Fibroblast of skin of left quadriceps (primary cell): Measurements from ENCODE around the gene MKNK1.

Experiments used
- DNase-seq, 2 experiments: peaks; one replicate each; pipeline ENCODE4 v3.0.0-alpha.2; 2013; ENCODE audit warnings: low read depth in 2 of 2

Gene MKNK1

DNA sequence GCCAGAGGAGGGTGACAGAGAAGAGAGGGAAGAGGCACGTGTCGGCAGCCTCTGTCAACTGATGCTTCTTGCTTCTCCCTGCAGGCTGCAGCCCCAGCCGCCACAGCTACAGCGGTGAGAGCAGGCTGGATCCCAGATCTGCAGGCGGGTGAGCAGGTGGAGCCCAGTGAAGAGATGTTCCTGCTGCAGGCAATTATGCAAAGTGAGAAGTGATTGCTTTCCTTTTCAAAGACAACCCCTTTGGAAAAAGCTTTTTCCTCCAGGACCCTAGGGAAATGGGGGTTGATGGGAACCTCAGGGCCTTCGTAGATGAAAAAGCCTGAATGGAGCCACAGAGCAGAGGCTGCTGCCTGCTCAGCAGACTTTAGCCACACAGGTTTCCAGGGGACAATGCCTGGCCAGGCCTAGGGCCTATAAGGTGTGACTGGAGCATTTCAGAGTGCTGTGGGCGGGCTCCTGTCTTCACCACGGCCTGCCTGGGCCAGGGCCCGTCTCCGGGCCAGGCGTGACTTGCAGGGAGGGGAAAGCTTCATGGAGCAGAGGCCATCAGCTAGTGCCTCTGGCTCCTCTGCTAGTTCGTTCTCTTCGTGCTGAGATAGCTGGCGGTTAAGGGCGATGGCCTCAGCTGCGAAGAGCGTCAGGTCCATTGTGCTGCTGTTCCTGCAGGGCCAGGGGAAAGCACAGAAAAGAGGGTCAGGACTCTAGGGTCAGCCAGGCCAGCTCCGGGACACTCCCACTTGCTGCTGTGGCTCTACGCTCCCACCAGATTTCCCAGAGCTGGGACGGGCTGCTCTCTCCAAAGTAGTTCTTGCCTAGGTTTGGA lies 45.7 kb downstream of the MKNK1 start:
- no peak for DNase-seq

DNA sequence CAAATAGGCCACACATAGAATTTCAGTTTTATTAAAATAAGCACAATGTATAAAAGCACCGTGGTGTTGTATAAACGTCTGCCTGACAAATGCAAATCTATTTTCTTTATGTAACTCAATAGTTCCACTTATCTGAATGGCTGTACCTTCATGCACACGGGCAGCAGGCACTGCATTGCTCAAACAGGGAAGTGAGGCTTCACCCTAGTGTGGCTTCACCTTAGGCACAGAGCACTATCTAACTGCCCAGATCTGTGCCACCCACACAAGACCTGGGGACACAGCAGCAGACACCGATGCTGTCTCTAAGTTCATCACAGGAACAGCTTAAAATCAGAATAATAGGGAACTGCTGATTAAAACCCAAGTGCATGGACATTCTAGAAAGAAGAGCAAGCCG lies 46.7 kb downstream of the MKNK1 start:
- DNase-seq: no peak

DNA sequence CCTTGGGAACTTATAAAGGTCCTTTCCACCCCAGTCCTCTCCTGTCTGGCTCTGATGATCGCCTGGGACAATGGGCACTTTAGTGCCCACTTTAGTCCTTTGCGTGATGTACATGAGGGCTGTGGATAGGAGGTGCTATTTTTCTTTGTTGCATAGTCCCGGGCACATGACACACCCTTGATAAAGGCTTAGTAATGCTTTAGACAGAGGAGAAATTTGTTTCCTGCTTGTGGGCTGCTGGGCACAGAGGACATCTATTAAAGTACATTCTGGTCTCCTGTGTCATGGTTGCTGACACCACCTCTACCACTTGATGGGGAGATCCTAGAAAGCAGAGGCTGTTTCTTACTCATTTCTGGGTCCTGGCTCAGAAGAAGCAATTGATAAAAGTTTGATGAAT lies 47.2 kb downstream of the MKNK1 start:
- DNase-seq: no peak

DNA sequence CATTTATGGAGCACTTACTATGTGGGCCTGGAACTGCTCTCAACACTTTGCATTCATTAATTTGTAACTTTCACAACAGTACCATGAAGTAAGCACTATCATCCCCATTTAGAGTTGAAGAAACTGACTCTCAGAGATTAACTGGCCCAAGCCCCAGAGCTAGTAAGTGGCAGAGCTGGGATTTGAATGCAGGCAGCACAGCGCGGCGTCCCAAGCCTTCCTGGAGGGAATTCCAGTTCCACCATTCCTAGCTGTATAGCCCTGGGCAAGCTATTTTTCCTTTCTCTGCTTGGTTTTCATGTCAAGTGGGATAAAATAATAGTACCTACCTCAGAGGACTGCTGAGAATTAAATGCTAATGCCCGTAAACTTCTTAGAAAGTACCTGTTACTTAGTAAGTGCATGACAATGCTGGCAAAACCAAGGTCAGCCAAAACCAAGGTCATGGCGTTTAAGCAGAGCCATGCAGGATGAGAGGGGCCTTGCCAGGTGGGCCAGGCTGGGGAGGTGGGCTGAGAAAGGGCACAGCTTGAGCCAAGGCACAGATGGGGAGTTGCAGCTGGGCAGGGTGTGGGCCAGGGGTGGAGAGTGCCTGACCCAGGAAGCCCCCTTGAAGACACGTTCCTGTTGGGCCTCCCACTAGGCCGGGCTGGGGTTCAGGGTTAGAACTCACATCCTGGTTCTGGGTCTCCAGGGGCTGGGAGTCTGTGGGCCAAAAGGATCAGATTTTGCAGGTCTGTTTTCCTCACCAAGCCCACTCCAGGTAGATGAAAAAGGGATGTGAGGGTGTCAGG lies 48.0 kb downstream of the MKNK1 start:
- no peak for DNase-seq

DNA sequence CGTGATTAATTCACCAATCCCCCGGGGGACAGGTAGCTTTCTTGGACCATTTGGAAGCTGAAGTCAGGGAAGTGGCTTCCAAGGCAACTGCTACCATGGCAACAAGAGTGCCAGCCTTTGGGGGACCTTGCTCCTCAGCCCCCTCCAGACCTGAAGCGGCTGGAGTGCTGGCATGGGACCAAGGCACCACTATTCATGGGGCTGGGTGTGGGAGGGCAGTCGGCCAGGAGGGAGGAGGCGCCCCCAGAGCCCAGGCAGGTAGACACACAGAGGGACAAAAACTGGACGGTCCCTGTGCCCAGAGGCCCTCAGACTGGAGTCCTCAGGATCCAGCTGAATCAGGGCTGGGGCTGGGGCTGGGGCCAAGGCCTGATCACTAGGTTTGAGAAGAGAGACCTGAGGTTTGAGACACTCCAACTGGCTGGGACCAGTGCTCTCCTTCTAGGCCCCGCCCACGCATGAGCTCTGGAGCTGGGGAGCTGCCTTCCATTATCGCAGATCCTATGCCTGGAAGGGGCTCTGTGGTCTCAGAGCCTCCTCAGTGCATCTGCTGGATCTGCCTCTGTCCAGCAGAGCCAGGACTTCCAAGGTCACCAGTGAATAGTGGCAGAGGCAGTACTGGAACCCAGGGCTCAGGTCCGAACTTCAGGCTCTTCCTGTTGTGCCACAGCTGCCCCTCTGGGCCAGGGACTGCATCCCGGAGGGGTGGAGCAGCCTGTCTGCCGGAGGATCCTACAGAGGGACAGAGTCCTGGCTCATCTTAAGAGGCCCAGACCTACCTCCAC lies 49.3 kb downstream of the MKNK1 start:
- DNase-seq: no peak

DNA sequence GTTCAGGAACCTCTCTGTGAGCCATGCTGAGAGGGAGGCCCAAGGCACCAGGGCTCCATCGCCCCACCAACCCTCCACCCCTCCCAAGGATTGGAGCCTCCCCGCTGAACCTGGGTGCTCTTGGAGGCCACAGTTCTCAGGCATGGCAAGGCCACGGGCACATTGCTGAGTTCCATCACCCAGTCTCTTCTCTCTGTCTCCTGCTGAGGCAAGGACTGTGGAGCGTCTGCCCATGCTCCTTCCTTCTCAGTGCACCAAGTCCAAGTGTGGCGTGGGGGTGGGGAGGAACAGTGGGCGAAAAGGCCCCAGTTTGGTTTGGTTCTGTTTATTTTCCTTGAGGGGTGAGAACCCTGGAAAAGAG lies 49.9 kb downstream of the MKNK1 start:
- no peak for DNase-seq

DNA sequence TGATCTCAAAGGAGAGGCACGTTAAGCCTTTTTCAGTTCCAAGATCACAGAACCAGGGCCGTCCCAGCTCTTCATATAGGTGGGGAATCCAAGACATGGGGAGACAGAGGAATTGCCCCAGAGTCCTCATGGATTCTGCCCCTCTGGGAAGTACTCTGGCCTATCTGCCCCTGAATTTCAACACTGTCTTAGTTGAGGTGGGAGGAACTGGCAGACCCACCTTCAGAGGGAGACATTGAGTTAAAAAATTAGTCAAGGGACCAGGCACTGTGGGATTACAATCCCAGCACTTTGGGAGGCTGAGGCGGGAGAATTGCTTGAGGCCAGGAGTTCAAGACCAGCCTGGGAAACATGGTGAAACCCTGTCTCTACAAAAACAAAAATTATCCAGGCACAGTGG lies 50.6 kb downstream of the MKNK1 start:
- DNase-seq: no peak

DNA sequence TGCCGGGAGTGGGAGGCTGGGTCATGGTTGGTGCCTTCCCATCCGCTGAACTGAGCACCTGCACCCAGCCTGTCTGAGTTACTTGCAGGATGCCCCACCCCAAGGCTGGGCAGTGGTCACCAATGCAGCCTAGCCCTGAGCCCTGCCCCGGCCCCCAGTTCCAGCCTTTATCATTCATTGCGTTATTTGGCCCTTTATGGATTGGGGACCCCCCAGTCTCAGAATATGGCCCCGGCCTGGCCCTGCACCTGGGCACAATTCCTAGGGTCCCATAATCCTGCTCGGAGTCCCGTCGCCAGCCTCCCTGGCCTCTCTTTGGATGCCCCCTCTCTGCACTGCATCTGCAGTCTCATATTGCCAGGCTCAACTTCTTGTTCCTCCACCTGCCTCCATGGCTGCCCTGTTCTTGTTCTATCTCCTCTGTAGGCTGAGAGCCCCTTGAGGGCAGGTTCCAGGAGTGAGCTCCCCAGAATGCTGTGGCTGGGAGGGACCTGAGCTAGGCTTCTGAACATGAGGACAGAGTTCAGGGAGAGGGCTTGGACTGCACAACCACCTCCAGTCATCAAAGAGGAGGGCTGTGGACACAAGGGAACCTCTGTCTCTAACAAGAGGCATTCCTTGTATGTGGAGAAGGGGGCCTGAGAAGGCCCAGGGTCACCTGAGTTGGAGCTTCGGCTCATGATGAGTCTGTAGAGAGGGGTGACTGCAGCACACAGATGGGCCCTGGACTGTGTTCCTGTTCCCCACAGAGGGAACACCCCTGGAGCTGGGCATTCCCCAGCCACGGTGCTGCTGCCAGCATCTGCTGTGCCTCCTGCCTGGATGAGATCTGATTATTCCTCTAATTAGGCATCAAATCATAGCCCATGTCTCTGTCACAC lies 51.5 kb downstream of the MKNK1 start:
- DNase-seq: no peak

DNA sequence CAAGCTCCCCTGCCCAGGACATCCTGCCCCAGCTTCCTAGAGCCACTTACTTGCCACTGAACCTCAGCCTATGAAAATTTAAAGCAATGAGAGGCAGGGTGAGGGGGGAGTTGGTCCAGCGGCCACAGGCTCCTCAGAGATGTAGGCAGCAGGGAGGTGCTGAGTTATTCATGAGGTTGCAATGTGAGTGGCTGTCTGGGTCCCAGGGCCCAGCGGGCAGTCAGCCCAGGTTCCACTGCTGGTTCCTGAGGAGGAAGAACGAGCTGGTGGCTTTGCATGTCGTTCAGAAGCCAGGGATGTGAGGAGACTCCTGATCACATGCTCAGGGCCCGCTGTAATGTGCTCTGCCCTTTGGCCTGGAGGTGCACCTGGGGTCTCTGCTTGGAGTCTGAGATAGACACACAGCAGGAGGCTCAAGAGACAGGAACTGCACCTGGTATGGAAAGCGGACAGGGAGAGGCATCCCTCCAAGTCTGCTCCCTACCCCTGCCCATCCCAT lies 52.4 kb downstream of the MKNK1 start, which contains the start of gene KNCN:
Gene KNCN (minus strand): TSS at position 51 of the 499 bp plus-strand sequence. CDS start 432 bp downstream, outside the sequence.
- DNase-seq: no peak

DNA sequence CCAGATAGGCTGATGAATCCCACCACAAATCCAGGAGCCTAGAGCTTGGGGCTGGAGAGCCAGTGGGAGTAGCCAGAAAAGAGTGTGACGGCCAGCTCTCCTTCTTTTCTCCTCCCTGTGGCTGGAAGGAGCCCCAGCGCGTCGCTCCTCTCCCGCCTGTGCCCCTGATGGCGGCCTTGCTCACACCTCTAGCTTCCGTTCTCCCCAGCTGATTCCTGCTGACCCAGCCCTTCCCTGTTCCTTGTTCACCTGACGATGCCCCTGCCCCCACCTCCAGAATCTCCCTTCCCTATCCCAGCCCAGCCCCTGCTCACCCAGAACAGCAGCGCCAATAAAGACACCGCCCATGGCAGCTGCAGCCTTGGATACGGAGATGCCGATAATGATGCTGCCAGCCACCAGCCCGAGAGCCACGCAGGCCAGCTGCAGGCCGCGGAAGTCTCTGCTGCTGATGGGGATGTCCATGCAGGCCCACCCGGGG lies 53.3 kb downstream of the MKNK1 start:
- DNase-seq: no peak

DNA sequence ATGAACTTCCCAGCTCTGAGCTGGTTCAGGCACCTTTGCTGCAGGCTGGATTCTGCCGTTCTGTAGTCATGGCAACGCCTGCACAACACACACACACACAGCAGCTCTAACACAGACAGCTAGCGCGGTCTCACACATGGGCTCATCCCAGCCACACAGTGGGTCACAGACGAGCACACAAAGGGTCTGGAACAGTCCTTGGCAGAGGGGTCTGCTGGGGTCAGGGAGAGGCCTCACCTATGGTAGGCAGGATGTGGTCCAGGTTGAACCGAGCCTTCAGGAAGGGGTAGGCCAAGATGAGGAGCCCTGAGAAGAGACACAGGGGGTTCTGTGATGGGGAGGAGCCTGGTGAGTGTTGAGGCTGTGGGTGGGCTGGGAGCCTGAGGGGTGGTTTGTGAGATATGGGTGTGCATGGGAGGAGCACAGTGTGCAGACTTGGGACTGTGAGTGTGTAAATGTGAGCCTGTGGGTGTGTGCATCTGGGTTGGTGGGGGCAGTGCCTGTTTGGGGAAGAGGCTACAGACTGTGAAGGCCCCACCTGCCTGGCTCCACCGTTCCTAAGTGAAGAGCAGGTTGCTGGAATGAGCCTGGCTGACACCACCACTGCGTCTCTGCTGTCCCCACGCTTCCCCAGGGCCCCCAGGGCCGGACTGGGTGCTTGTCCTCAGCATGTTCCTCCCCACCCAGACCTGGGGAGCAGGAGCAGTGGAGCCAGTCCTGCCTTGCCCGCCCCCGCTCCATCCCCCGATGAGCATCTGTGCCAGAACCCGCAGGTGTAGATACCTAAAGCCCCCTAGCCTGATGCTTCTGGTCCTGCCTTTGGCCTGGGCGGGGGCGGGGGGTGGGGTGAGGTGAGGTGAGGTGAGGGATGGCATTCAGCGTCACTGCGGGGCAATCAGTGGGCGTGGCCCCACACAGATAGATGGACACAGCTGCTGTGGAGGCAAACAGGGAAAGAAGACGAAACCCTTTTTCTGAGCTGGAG lies 54.1 kb downstream of the MKNK1 start:
- no peak for DNase-seq

DNA sequence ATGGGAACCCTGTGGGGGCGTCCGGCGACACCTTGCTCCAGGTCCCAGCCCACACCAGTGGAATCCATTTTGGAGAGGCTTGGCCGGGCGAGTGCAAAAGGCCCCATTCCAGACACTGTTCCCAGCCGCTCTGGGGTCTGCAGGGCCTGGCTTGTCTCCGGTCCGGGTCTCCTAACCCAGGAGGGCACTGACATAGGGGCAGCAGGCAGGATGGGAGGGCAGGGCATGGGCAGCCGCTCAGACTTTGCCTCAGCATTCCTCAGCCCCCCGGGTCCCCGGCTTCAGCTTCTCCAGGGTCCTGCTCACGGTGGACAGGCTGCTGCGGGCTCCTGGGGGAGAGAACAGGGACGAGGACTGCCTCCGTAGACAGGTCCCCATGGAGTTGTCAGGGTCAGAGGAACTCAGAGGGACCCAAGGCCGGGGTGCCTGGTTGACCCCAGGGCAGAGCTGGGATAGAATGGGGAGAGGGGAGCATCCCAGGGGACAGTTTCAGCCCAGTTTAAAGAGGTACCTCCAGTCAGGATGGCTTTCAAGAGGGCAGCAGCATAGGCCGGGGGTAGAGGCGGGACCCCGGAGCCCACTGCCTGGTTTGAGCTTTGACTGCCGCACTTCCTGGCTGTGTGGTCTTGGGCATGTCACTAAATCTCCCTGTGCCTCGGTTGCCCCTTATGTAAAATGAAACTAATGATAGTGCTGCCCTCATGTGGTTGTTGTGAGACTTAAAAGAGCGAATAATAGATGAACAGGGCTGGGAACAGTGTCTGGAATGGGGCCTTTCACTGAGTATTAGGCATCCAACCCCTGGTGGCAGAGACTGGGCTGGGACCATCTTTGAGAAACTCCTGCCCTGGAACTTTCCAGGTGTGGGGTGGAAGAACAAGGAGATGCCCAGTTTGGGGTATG lies 56.3 kb downstream of the MKNK1 start:
- DNase-seq: no peak

DNA sequence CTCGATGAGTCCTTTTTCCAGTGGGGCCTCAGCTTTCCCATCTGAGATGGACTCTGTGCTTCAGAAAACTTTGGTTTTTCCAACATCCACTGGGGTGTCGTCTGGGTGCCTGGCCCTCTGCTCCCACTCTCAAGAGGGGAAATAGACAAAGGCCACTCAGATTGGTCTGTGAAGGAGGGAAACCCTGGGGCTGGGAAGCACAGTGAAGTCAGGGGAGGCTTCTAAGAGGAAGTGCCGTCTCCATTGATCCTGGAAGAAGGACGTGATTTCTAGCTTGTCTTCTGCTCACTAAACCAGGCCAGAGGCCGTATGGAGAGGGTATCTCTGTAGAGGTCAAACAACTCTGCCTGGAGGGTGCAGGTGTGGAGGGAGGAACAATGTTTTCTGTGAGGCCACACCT lies 57.9 kb downstream of the MKNK1 start:
- no peak for DNase-seq

DNA sequence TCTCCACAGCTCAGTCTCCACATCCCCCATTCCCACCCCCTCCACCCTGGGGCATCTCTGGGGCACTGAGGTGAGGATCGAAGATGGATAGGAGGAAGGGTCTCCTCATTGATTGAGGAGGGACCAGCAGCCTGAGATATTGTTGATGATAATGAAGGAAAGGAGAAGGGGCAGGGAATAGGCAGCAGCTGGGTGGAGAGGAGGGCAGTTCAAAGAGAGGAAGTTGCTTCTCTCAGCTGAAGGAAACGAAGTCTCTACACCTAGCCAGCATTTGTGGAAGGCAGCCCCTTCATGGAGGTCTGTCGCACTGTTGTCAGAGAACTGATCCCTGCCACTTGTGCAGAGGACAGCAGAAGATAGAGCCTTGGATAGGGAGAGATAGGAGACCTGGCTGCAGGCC lies 58.3 kb downstream of the MKNK1 start:
- no peak for DNase-seq

DNA sequence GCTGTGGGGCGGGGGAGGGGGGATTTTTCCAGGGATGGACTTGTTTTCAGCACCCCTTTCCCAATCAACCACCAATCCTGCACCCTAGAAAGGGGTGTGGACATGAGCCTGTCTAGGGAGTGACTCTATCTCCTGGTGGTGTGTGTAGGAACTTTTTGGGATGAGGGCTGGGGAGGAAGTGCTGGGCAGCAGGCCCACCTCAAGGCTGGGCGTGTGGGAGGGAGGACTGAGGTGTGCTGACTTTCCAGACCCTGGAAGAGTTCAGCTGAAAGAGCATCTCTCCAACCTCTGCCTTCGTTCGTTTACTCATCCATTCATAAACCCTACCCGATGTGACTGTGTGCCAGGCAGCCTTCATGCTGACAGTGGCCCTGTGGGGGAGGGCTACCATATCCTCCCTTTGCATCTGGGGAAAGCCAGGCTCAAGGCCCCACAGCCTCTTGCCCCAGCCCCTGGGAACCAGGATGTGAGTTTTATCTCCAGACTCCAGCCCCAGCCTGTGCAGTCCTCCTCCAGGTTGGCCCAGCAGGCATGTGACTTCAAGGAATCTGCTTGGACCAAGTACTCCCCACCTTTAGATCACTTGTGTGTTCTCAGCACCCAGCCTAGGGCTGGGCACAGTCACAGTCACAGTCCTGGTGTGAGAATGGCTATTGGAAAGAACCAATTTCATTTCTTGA lies 59.4 kb downstream of the MKNK1 start:
- DNase-seq: no peak

DNA sequence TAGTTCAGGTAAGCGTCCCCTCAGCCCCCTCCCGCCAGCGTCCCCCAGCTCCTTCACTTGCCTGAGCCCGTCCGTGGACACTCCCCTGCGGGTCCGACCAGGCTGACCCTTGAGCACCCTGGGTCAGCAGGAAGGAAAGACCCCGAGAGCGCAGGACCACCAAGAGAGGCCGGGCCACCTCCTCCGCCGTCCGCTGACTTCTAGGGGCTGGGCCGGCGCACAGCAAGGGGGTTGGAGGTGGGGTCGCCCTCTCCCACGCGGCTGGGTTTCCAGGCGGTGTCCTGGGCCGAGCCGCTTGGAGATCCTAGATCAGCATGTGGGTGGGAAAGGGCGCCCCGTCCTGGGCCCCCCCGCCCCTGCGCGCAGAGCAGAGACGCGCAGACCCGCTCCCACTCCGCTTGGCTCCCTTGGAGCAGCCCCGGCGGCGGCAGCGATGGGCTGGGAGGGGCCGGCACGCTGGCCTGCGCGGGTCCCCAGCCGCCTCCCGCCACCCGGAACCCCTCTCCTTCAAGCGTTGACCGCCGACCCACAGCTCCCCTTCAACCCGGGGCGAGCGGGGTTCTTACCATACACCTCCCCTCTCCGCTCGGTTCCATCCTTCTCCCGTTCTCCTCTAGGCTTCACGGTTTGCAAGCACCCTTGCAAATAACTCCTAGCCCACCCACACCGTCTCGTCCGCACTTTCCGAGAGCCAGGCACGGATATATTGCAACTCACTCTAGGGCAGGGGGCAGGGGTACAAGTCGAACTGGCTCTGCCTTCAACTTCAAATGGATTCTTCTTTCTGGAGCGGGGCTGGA lies 60.1 kb downstream of the MKNK1 start:
- DNase-seq: no peak

DNA sequence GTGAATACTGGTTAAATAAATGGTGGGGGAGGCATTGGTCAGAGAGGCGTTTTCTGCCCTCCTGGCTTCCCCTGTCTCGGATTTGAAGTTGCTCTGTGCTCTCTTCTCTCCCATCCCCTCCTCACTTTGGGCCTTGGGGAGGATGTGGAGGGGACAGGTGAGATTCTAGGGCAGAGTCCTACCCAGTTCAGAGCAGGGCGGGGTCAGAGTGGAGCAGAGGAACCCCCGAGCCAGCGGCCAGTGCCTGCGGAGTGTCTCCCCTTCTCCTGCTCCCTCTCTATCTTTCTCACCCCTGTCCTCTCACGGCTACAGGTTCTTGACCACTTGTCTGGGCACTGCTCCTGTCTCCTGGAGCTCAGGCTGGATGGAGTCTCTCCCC lies 60.7 kb downstream of the MKNK1 start:
- DNase-seq: no peak
